SK-N-SH (cell line): Measurements from ENCODE around the gene ZNF138.

ENCODE experiments used
- EZH2phosphoT487 ChIP-seq: fragments of 200-600 bp; sonication (generic); IDR thresholded peaks from 2 replicates; pipeline ENCODE4 v1.6.1; 2017; ENCODE audit warnings: low read depth, mixed run types, mild to moderate bottlenecking, antibody characterized with exemption, moderate library complexity, borderline replicate concordance
- JUND ChIP-seq: IDR thresholded peaks from 2 replicates; pipeline ENCODE4 v1.4.0; 2012
- SIN3A ChIP-seq: IDR thresholded peaks from 2 replicates; pipeline ENCODE4 v1.6.1; 2012; ENCODE audit warnings: low read depth, mild to moderate bottlenecking, low read length, moderate library complexity, borderline replicate concordance
- TCF12 ChIP-seq: IDR thresholded peaks from 2 replicates; pipeline ENCODE4 v1.4.0; 2012
- TEAD4 ChIP-seq: IDR thresholded peaks from 2 replicates; pipeline ENCODE4 v1.4.0; 2012; ENCODE audit warnings: mild to moderate bottlenecking, borderline replicate concordance; ENCODE audit not compliant: insufficient read depth
- YY1 ChIP-seq: IDR thresholded peaks from 2 replicates; pipeline ENCODE4 v1.4.0; 2012; ENCODE audit warnings: low read depth, mild to moderate bottlenecking
- TF ChIP-seq, protein P1 (sequence below): fragments of 200-600 bp; sonication (generic); IDR thresholded peaks from 2 replicates; pipeline ENCODE4 v1.6.1; 2017; ENCODE audit warnings: antibody characterized with exemption, mild to moderate bottlenecking, moderate library complexity
- TF ChIP-seq, protein P2 (sequence below): IDR thresholded peaks from 2 replicates; pipeline ENCODE4 v1.4.0; 2012; ENCODE audit warnings: low read depth

GRCh38 chr7:64787295-64787694 lies 6.9 kb upstream of the ZNF138 start:
- TF ChIP-seq, protein P1, sequence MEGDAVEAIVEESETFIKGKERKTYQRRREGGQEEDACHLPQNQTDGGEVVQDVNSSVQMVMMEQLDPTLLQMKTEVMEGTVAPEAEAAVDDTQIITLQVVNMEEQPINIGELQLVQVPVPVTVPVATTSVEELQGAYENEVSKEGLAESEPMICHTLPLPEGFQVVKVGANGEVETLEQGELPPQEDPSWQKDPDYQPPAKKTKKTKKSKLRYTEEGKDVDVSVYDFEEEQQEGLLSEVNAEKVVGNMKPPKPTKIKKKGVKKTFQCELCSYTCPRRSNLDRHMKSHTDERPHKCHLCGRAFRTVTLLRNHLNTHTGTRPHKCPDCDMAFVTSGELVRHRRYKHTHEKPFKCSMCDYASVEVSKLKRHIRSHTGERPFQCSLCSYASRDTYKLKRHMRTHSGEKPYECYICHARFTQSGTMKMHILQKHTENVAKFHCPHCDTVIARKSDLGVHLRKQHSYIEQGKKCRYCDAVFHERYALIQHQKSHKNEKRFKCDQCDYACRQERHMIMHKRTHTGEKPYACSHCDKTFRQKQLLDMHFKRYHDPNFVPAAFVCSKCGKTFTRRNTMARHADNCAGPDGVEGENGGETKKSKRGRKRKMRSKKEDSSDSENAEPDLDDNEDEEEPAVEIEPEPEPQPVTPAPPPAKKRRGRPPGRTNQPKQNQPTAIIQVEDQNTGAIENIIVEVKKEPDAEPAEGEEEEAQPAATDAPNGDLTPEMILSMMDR, result no peak
- TF ChIP-seq EZH2phosphoT487 (no peak), TEAD4 (no peak), SIN3A (no peak), TCF12 (no peak), YY1 (no peak), JUND (no peak)
- TF ChIP-seq, protein P2, sequence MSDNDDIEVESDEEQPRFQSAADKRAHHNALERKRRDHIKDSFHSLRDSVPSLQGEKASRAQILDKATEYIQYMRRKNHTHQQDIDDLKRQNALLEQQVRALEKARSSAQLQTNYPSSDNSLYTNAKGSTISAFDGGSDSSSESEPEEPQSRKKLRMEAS, result no peak
